ENCODE measurements around the gene CBX5. TPM values are rescaled to one million over a fixed set of nuclear protein-coding genes. Genes with fewer than 3 reads are reported as not detected.

Gene CBX5
- total and polyA plus RNA-seq, 9 of the 15 experiments (the other 6 are each of a cell fraction or from before 2014, with no cell fraction given) = 32.6 to 102 (median 59.2) TPM

GRCh38 chr12:54304187-54304810, 24.4 kb upstream of the CBX5 start:
- intact Hi-C loops (cut with micrococcal nuclease) (no loop called here), in situ Hi-C loops (cut with MboI) (no loop called here)
- H3K4me3 ChIP-seq = peak overlapping the region; percentile 19
- H3K4me1 ChIP-seq (replicated peaks in 1 of 2; ENCODE audit: control insufficient read depth in 2 of 2, insufficient read depth in 2 of 2, low read length in 2 of 2) = peaks cover 34 to 39% of the 10 kb centered on the region in 2 experiments
- H3K36me3 ChIP-seq (ENCODE audit: control insufficient read depth, insufficient read depth, low read length) = peaks cover 10% of the 10 kb centered on the region; the same call in 2 of the 3 replicates
- BruUV-seq (replicated peaks) = no TSS peak
- H2AFZ ChIP-seq (ENCODE audit: low read depth, low read length) = no peak overlapping the region
- ChIA-PET CTCF (ENCODE audit: low intra/inter-chr PET ratio) (no interaction called here), POLR2A (interaction anchor here (0.5 to 1.4 kb wide), 6 partner anchors 11 to 116 kb away, joined by 5 to 9 read pairs (median 6); partner anchors contain the start of genes CBX5, COPZ1 and HNRNPA1)
- no peaks in the 10 kb centered on the region for H4K20me1 ChIP-seq (replicated peaks; ENCODE audit: control insufficient read depth, insufficient read depth, low read length)
- H3K27ac ChIP-seq (ENCODE audit: extremely low read depth, low read depth, low read length) = peak overlapping the region; percentile 82
- H3K79me2 ChIP-seq (ENCODE audit: control insufficient read depth, insufficient read depth, low read length) = peaks cover 68% of the 10 kb centered on the region
- DNase-seq (ENCODE audit: extremely low read depth in 1 of 4, low spot score in 3 of 4) (peak; percentile 93 to 99 (median 95)), ATAC-seq (peak; percentile 77), FAIRE-seq (peak; percentile 94)
- no peaks in the 10 kb centered on the region for H3K27me3 ChIP-seq (ENCODE audit: control insufficient read depth in 2 of 2, insufficient read depth in 2 of 2, low read length in 2 of 2)
- peak overlapping the region; percentile 90 for H3K4me2 ChIP-seq (ENCODE audit: insufficient read depth, low read length)
- H3K9me1 ChIP-seq (ENCODE audit: control insufficient read depth, insufficient read depth, low read length) = no peaks in the 10 kb centered on the region
- peak overlapping the region; percentile 61 to 73 for H3K9ac ChIP-seq (ENCODE audit: insufficient read depth in 1 of 2, low read depth in 2 of 2, low read length in 2 of 2)
- under 1% methylated on average over 12 of the region's 12 CpGs for WGBS (ENCODE audit: insufficient coverage, low coverage, missing lambda C conversion rate)
- no peaks in the 10 kb centered on the region for H3K9me3 ChIP-seq (replicated peaks; ENCODE audit: control insufficient read depth, insufficient read depth, low read depth, low read length)
- no peak for TF ChIP-seq HINFP (tag; conservative IDR thresholded peaks at IDR 0.05; ENCODE audit: low read depth)
- TF ChIP-seq ELF4 (CRISPR knock-in tag; IDR thresholded peaks at IDR 0.05) = peak; percentile 39; the same call in 1 of the 2 replicates
- TF ChIP-seq, protein P1, sequence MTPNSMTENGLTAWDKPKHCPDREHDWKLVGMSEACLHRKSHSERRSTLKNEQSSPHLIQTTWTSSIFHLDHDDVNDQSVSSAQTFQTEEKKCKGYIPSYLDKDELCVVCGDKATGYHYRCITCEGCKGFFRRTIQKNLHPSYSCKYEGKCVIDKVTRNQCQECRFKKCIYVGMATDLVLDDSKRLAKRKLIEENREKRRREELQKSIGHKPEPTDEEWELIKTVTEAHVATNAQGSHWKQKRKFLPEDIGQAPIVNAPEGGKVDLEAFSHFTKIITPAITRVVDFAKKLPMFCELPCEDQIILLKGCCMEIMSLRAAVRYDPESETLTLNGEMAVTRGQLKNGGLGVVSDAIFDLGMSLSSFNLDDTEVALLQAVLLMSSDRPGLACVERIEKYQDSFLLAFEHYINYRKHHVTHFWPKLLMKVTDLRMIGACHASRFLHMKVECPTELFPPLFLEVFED (CRISPR knock-in tag; conservative IDR thresholded peaks at IDR 0.05) = 0 out of 2 replicates have a peak, but pooled peaks have one; percentile 42
- TF ChIP-seq CBX3 (IDR thresholded peaks at IDR 0.05; ENCODE audit: borderline replicate concordance in 1 of 2, low read length in 2 of 2) = peak in 1 of 2 experiments; percentile 84; a peak in 2 of 3 replicates
- no peak for TF ChIP-seq PTTG1 (tag; IDR thresholded peaks at IDR 0.05; ENCODE audit: low read depth)
- peak; percentile 100 for TF ChIP-seq CEBPB (tag; IDR thresholded peaks at IDR 0.05)
- peak; percentile 76 for TF ChIP-seq RBFOX2 (IDR thresholded peaks at IDR 0.05; ENCODE audit: low read depth, low read length)
- TF ChIP-seq YBX1 (IDR thresholded peaks at IDR 0.05) = no peak
- peak; percentile 93; the same call in 1 of the 2 replicates for TF ChIP-seq PHF21A (IDR thresholded peaks at IDR 0.05; ENCODE audit: borderline replicate concordance, low read depth)
- TF ChIP-seq, protein P2, sequence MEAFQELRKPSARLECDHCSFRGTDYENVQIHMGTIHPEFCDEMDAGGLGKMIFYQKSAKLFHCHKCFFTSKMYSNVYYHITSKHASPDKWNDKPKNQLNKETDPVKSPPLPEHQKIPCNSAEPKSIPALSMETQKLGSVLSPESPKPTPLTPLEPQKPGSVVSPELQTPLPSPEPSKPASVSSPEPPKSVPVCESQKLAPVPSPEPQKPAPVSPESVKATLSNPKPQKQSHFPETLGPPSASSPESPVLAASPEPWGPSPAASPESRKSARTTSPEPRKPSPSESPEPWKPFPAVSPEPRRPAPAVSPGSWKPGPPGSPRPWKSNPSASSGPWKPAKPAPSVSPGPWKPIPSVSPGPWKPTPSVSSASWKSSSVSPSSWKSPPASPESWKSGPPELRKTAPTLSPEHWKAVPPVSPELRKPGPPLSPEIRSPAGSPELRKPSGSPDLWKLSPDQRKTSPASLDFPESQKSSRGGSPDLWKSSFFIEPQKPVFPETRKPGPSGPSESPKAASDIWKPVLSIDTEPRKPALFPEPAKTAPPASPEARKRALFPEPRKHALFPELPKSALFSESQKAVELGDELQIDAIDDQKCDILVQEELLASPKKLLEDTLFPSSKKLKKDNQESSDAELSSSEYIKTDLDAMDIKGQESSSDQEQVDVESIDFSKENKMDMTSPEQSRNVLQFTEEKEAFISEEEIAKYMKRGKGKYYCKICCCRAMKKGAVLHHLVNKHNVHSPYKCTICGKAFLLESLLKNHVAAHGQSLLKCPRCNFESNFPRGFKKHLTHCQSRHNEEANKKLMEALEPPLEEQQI (IDR thresholded peaks at IDR 0.05) = no peak
- TF ChIP-seq ZNF146 (CRISPR knock-in tag; IDR thresholded peaks at IDR 0.05; ENCODE audit: unreplicated experiment) = no peak
- peak; percentile 92 for TF ChIP-seq ZBTB9 (CRISPR knock-in tag; IDR thresholded peaks at IDR 0.05)
- peak; percentile 46 for TF ChIP-seq ZFP36 (IDR thresholded peaks at IDR 0.05; ENCODE audit: low read depth, low read length, partially characterized antibody)
- peak; percentile 97 for TF ChIP-seq RUNX1 (IDR thresholded peaks at IDR 0.05; ENCODE audit: low read depth)
- TF ChIP-seq ZNF668 (CRISPR knock-in tag; IDR thresholded peaks at IDR 0.05) = no peak
- no peak for TF ChIP-seq KAT2B (IDR thresholded peaks at IDR 0.05; ENCODE audit: low read depth, low read length)
